Neural crest cell (in vitro differentiated cells): ENCODE measurements around the gene PRR16. TPM values are rescaled to one million over a fixed set of nuclear protein-coding genes. Genes with fewer than 3 reads are reported as not detected.
"Not testable (repeated sequence)": the region's sequence is repeated elsewhere in the genome, so short reads cannot be mapped to it uniquely, and the experiment has no call there.

Experiments used
- DNase-seq: peaks from one replicate; pipeline ENCODE4 v3.0.0; 2021; ENCODE audit warnings: low read depth, mixed read lengths, low spot score
- H3K27ac Mint-ChIP-seq: one replicate; pipeline ENCODE4 v1.8.0; 2021; ENCODE audit warnings: mild to moderate bottlenecking, mixed read lengths; ENCODE audit not compliant: unreplicated experiment
- H3K27me3 Mint-ChIP-seq: 2 replicates; pipeline ENCODE4 v1.8.0; 2021; ENCODE audit warnings: low read depth, mild to moderate bottlenecking, mixed read lengths
- H3K36me3 Mint-ChIP-seq: 2 replicates; pipeline ENCODE4 v1.8.0; 2021; ENCODE audit warnings: low read depth, mild to moderate bottlenecking, mixed read lengths
- H3K4me1 Mint-ChIP-seq: 2 replicates; pipeline ENCODE4 v1.8.0; 2021; ENCODE audit warnings: mixed read lengths
- H3K4me3 Mint-ChIP-seq: one replicate; pipeline ENCODE4 v1.8.0; 2021; ENCODE audit warnings: mild to moderate bottlenecking, mixed read lengths
- H3K9me3 Mint-ChIP-seq: 2 replicates; pipeline ENCODE4 v1.8.0; 2021; ENCODE audit warnings: mixed read lengths
- CTCF ChIP-seq: fragments of 200-600 bp; sonication (generic); conservative IDR thresholded peaks from 2 replicates; pipeline ENCODE4 v1.5.0; 2021; ENCODE audit warnings: antibody characterized with exemption, mild to moderate bottlenecking
- total RNA-seq: library from RNA; stranded (reverse); gene quantifications from 2 replicates; pipeline ENCODE4 v1.2.1, GENCODE V29; 2021

PRR16 gene
- total RNA-seq, 1 donor from 2014 or later = not detected

- no peak overlapping the region for H3K27ac Mint-ChIP-seq
- no peaks in the 10 kb centered on the region for H3K4me1 Mint-ChIP-seq
- no peak overlapping the region for H3K4me3 Mint-ChIP-seq
- no peaks in the 10 kb centered on the region for H3K36me3 Mint-ChIP-seq
- H3K27me3 Mint-ChIP-seq = no peaks in the 10 kb centered on the region
- TF ChIP-seq CTCF = no peak
- DNase-seq = no peak
- no peaks in the 10 kb centered on the region for H3K9me3 Mint-ChIP-seq
Observed at GRCh38 chr5:120684749-120685415, 220.8 kb downstream of the PRR16 start.

- Mint-ChIP-seq H3K4me3 (no peak overlapping the region), H3K36me3 (no peaks in the 10 kb centered on the region), H3K27me3 (no peaks in the 10 kb centered on the region), H3K4me1 (no peaks in the 10 kb centered on the region), H3K9me3 (no peaks in the 10 kb centered on the region), H3K27ac (no peak overlapping the region)
- no peak for DNase-seq
- no peak for TF ChIP-seq CTCF
Observed at GRCh38 chr5:120690621-120691407, 226.7 kb downstream of the PRR16 start.

DNA sequence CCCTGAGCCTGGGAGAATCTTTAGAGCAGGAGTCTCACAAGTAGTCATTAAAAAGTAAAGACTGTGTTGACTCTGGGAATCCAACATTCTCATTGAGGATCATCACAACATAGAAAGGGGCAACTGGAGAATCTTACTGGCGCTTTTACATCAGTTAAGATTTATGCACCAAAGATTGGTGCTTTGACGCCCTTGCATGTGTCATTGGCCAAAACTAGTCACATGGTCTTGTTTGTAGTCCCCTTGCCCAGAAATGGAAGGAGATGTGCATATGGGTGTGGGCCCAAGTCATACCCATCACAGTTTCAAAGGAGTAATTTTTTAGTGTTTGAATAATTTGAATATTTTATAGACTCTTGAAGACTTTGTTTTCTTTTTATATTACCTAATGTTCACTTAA is 228.2 kb downstream of the PRR16 start:
- no peak for TF ChIP-seq CTCF
- no peak for DNase-seq
- H3K27me3 Mint-ChIP-seq = peaks cover 2% of the 10 kb centered on the region
- no peaks in the 10 kb centered on the region for H3K9me3 Mint-ChIP-seq
- no peak overlapping the region for H3K4me3 Mint-ChIP-seq
- H3K4me1 Mint-ChIP-seq = no peaks in the 10 kb centered on the region
- H3K27ac Mint-ChIP-seq = no peak overlapping the region
- no peaks in the 10 kb centered on the region for H3K36me3 Mint-ChIP-seq

GRCh38 chr5:120695368-120695880 is 231.3 kb downstream of the PRR16 start:
- Mint-ChIP-seq H3K36me3 (no peaks in the 10 kb centered on the region), H3K27ac (no peak overlapping the region), H3K4me3 (no peak overlapping the region), H3K27me3 (peaks cover 18% of the 10 kb centered on the region), H3K4me1 (no peaks in the 10 kb centered on the region), H3K9me3 (no peaks in the 10 kb centered on the region)
- no peak for TF ChIP-seq CTCF
- DNase-seq = no peak

- H3K9me3 Mint-ChIP-seq = no peaks in the 10 kb centered on the region
- H3K4me1 Mint-ChIP-seq = no peaks in the 10 kb centered on the region
- no peak for TF ChIP-seq CTCF
- peaks cover 33% of the 10 kb centered on the region for H3K27me3 Mint-ChIP-seq
- H3K4me3 Mint-ChIP-seq = no peak overlapping the region
- H3K36me3 Mint-ChIP-seq = no peaks in the 10 kb centered on the region
- DNase-seq = no peak
- H3K27ac Mint-ChIP-seq = no peak overlapping the region
Observed at GRCh38 chr5:120697147-120697546, 233.0 kb downstream of the PRR16 start.

DNA sequence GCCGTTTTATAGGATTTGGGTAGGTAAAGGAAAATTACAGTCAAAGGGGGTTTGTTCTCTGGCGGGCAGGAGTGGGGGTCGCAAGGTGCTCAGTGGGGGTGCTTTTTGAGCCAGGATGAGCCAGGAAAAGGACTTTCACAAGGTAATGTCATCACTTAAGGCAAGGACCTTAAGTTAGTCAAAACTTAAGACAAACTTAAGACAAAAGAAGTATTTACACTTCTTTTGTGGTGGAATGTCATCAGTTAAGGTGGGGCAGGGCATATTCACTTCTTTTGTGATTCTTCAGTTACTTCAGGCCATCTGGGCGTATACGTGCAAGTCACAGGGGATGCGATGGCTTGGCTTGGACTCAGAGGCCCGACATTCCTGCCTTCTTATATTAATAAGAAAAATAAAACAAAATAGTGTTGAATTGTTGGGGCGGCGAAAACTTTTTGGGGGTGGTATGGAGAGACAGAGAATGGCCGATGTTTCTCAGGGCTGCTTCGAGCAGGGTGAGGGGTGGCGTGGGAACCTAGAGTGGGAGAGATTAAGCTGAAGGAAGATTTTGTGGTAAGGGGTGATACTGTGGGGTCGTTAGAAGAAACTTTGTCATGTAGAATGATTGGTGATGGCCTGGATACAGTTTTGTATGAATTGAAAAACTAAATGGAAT is 233.7 kb downstream of the PRR16 start:
- peaks cover 40% of the 10 kb centered on the region for H3K27me3 Mint-ChIP-seq
- H3K27ac Mint-ChIP-seq, H3K36me3 Mint-ChIP-seq, H3K4me1 Mint-ChIP-seq, H3K4me3 Mint-ChIP-seq, DNase-seq, H3K9me3 Mint-ChIP-seq: not testable (repeated sequence)

GRCh38 chr5:120700653-120701052 is 236.6 kb downstream of the PRR16 start:
- not testable (repeated sequence) for H3K9me3 Mint-ChIP-seq, DNase-seq, H3K27ac Mint-ChIP-seq, H3K36me3 Mint-ChIP-seq, H3K4me3 Mint-ChIP-seq
- Mint-ChIP-seq H3K4me1 (peaks cover 13% of the 10 kb centered on the region), H3K27me3 (peaks cover 54% of the 10 kb centered on the region)
